EL (cell line): ENCODE data around the gene ST3GAL4.
"Not testable (repeated sequence)": the region's sequence is repeated elsewhere in the genome, so short reads cannot be mapped to it uniquely, and the experiment has no call there.

Source experiments
- DNase-seq: peaks from one replicate; pipeline ENCODE4 v3.0.0-alpha.2; 2016

Gene ST3GAL4

GRCh38 chr11:126391286-126391954, 35.9 kb downstream of the ST3GAL4 start:
- no peak for DNase-seq

GRCh38 chr11:126391970-126392632, 36.6 kb downstream of the ST3GAL4 start:
- DNase-seq = no peak

- DNase-seq = no peak
These were observed 37.1 kb downstream of the ST3GAL4 start for GRCh38 chr11:126392633-126393013.

DNA sequence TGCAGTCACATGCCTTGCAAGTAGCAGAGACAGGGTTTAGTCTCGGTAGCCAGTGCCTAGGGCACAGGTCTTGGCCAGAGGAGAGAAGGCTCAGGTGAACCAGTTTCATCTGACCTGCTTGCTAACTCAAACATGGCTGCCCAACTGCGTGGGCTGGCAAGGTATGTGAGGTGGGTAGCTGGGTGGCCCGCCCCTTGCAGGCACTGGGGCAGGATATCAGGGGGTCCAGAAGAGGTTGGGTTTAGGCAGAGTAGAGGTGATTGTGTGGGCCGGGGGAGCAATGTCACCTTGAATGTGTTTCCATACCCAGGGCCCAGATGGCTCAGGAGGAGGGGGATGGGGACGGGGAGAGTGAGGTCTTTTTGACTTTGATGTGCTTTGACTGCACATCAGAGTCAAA, 37.7 kb downstream of the ST3GAL4 start:
- no peak for DNase-seq

DNA sequence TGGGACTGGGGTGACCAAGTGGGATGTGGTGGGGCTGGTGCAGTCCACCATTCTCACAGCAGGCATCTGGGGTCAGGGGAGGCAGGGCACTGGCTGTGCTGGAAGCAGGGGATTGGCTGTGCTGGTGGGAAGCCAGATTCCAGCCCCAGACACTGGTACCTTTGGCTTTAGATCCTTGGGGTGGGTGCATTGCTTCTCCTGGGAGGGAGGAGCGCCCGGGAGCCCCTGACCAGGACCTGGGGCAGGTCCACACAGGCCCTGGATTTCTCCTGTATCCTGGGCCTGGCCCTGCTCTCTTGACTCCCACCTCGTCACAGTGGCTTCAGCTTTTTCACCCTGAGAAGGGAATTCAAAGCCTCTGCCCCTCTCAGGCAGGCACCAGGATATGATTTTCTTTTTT, 38.5 kb downstream of the ST3GAL4 start:
- DNase-seq = no peak

DNA sequence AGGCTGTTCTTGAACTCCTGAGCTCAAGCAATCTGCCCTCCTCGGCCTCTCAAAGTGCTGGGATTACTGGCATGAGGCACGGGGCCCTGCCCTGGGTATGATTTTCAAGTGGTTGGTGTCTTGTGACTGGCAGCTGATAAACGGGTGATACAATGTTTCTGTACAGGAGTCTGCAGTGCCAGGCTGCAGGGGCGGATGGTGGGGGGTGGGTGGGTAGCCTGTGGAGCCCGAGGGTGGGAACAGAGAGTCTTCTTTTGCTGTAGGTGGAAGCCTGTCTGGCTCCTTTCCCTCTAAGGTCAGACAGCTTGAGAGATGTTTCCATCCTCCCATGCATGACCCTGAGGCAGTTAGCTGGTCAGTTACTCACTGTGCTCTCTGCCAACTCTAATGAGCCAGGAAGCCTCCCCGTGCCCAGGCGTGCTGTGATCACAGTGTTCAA, 39.2 kb downstream of the ST3GAL4 start:
- not testable (repeated sequence) for DNase-seq

GRCh38 chr11:126395784-126396183, 40.3 kb downstream of the ST3GAL4 start:
- not testable (repeated sequence) for DNase-seq

DNA sequence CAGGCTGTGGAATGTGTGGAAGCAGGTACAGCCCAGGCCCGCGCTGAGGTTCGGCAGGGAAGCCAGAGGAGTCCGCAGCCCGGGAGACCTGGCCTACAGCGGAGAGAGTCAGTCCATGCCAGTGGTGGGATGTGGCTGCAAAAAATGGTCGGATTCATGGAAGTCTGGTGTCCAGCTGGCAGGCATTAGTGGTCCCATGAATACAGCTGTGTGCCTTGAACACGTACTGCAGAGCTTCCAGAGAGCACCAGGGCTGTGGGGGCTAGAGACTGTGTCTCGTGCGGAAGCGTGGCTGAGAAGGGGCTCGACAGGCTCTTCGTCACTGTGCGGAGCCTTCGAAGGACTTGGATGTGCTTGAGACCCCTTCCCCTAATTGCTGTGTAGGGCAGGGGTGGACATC, 40.8 kb downstream of the ST3GAL4 start:
- DNase-seq = not testable (repeated sequence)

DNA sequence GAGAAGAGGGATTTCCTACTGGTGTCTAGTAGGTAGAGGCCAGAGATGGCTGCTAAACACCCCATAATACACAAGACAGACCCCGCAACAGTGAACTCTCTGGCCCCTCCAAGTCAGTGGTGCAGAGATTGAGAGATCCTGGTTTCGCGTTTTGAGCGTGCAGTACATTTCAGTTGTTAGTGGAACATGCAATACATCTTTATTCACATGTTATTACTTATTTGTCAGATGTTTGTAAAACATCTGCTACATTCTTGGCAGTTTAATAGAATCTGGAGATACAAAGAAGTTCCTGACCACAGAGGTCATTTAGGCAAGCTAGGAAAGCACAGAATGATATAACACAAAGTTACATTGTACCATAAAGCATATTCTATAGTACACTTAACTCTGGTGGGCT, 41.5 kb downstream of the ST3GAL4 start:
- no peak for DNase-seq

DNA sequence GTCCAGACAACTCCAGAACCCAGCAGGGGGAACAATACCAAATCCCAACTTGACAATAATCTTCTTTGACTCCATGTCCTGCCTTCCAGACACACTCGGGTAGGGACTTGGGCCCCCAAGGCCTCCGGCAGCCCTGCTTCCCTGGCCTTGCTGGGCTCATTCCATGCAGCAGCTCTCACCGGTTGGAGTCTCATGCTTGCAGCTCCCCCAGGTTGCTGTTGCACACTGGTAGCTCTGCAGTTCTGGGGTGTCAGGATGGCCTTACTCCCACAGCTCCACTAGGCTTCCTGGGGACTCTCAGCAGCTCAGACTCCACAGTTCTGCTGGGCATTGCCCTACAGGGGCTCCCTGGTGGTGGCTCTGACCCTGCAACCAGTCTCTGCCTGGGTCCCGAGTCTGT, 42.8 kb downstream of the ST3GAL4 start:
- DNase-seq = no peak

DNA sequence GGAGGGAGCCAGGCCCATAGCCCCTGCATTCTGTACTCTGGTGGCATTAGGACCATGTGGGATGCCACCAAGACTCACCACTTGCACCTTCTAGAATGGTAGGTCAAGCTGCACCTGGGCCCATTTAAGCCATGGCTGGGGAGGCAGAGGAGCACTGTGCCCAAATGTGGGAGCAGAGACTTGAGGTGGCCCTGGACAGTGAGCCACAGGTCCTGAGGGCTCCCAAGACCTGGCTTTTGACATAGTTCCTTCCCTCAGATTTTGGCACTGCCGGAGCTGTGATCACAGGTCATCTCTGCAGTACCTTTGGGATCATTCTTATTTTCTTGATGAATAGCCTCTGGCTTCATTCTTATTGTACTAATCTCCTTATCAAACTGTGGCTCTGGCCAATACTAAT, 43.2 kb downstream of the ST3GAL4 start:
- DNase-seq = no peak

DNA sequence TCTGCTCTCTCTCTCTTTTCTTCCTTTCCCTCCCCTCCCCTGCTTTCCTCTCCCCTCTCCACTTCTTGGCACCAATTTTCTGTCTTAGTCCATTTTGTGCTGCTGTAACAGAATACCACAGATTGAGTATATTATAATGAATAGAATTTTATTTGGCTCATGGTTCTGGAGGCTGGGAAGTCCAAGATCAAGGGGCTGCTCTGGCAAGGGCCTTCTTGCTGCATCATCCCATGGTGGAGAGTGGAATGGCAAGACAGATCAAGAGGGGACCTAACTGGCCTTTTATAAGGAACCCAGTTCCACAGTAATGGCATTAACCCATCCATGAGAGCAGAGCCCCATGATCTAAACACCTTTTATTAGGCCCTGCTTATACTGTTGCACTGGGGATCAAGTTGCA, 44.5 kb downstream of the ST3GAL4 start:
- no peak for DNase-seq

- no peak for DNase-seq
These were observed 45.0 kb downstream of the ST3GAL4 start for GRCh38 chr11:126400479-126400878.

DNA sequence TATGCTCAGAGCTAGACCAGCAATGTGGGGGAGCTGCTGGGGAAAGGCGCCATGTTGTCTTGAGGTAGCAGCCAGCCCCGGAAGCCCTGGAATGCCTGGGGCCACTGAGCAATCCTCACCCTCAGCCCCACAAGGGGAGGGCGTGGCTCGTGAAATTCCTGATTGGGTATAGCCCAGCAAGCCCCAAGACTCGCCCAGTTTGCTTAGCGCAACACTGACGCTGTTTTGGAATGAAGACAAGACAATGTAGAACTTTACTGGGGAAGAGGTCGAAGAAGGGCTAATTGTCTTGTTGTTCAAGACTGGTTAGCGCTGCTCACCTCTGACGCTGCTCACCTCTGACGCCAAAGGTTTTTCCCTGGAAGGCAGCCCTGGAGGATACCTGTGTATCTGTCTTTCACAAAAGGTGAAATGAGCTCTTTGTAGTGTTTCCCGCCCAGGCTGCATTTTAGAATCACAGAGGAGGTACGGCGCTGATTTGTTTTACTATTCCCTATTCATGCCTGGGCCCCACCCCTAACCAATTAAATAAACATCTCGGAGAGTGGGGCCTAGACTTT, 47.6 kb downstream of the ST3GAL4 start:
- DNase-seq = peak; percentile 38

- DNase-seq = peak; percentile 29
These were observed 48.2 kb downstream of the ST3GAL4 start for GRCh38 chr11:126403658-126404057.

DNA sequence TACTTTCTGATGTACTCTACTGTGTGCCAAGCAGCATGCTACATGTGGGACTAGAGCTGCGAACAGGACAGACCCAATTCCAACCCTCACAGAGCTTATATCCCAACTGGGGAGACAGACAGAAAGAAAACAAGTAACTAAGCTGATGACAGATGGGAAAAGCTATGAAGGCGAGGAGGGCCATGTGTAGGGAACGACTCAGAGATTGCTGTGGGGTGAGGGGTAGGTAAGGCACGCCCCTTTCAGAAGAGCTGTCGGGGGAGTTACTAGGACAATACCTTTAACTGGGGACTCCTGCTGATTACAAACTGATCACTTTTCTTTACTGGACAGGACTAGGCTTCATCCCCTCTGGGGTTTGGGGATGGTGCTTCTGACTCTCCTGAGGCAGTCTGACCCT, 48.9 kb downstream of the ST3GAL4 start:
- DNase-seq = peak; percentile 34

DNA sequence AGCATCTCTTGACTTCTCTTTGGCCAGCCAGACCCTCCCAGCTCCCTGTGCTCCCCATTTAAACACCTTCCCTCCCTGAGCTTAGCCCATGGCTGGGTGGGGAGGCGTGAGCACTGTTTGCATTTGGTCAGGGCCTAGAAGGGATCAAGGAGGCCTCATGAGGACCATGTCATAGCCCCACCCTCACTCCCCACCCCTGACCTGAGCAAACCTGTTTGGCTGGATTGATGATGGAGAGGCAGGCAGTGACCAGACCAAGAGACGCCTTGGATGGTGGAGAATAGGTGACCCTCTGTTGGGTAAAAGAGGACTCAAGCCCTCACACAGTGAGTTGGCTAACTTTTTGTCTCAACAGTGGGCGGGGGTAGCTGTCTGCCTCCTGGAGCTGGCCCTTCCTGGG, 49.9 kb downstream of the ST3GAL4 start:
- DNase-seq = no peak

- DNase-seq = no peak
These were observed 50.4 kb downstream of the ST3GAL4 start for GRCh38 chr11:126405906-126406305.

DNA sequence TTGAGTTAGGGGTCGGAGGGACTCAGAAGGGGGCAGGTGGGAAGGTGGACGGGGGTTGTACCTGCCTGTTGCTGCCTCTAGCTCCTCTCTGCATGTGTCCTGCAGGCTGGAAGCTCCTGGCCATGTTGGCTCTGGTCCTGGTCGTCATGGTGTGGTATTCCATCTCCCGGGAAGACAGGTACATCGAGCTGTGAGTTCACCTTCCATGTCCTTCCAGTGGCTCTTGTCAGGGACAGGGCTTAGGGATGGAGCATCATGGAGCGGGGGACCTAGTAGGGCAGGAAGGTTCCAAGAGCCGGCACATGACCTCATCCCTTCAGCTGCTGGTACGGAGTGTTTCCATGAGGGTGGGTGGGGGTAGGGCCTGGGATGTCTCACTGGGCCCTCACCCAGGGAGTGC, 50.9 kb downstream of the ST3GAL4 start:
- no peak for DNase-seq

DNA sequence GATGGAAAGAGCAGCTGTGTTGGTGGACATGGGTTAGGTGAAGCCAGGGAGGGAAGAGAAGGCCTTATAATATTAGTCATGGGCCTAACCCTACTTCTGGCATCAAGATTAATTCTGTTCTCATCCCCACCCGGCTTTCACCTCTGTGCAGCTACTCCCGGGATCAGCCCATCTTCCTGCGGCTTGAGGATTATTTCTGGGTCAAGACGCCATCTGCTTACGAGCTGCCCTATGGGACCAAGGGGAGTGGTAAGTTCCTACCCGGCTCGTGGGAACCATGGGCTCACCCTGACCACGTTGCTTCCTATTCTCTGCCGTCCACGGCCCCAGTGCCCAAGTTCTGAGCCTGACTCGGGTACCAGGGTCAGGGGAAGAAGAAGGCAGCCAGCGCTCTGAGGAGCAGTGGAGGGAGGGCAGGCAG, 51.6 kb downstream of the ST3GAL4 start:
- DNase-seq = no peak

DNA sequence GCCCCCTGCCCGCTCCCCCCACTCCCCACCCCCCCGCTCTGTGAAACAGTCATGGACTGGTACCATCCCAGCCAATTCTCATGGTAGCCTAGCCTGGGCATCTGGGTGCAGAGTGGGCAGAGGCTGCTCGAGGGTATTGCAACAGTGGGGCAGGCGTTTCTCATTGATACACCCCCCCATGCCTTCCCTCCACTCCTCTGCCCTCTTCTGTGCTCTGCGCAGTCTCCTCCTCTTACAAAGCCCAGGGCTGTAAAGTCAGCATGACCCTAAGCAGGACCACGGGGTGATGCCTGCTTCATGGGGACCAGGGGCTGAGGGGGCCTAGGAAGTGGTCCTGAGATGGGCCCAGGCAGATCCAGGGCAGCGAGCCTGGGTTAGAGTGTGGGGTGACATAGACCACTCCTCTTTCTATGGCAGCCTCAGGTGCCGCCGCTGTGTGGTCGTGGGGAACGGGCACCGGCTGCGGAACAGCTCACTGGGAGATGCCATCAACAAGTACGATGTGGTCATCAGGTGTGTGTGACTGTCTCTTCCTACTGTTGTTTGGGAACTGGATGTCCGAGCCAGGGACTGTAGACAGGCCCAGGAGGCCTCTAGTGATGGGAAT, 52.3 kb downstream of the ST3GAL4 start:
- no peak for DNase-seq

- no peak for DNase-seq
These were observed 53.0 kb downstream of the ST3GAL4 start for GRCh38 chr11:126408496-126408895.

- DNase-seq = no peak
These were observed 53.6 kb downstream of the ST3GAL4 start for GRCh38 chr11:126408901-126409619.
